ENCODE measurements around the gene CCDC3.
A peak's percentile ranks its signal among the peaks of the same experiment; 100 is the strongest.
"Not testable (repeated sequence)": the region's sequence is repeated elsewhere in the genome, so short reads cannot be mapped to it uniquely, and the experiment has no call there.

The CCDC3 gene

DNA sequence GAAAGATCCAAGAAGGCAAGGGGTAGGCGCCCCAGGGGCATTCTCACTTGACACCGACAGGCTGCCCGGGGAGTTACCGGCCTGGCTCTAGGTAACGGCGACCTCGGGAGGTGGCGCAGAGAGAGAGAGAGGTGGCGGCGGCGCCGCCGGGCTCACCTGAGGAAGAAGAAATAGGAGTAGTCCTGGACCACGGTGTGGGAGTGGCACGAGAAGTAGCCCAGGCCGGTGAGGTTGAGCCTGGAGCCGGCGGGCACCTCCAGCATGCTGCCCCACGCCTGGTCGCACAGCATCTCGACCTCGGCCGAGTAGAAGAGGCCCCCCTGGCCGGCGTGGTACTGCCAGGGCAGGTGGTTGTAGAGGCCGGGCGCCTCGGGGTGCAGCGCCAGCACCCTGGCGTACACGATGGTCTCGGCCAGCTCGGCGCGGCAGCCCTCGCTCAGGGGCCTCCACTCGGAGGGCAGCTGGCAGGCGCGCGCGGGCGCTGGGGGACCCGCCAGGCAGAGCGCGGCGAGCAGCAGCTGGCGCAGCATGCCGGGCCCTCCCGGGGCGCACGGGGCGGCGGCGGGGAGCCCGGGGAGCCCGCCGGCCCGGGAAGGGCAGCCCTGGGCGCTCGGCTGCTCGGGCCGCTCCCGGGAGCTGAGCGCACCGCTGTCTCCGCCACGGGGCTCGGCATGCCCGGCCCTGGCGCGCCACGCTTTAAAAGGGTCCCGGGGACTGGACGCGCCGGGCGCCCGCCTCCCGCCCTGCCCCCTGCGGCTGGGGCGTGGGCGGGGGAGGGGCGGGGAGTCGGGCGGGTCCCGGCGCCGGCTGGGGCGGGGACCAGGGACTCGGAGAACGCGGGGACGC, at the start of gene CCDC3:
CCDC3 (minus strand) TSS at position 673 of the 846 bp plus-strand sequence; CDS start at position 530, 143 bp downstream.
- H3K4me3 ChIP-seq (ENCODE audit: low read depth, low read length) = peak within 1 kb of the TSS; percentile 43

DNA sequence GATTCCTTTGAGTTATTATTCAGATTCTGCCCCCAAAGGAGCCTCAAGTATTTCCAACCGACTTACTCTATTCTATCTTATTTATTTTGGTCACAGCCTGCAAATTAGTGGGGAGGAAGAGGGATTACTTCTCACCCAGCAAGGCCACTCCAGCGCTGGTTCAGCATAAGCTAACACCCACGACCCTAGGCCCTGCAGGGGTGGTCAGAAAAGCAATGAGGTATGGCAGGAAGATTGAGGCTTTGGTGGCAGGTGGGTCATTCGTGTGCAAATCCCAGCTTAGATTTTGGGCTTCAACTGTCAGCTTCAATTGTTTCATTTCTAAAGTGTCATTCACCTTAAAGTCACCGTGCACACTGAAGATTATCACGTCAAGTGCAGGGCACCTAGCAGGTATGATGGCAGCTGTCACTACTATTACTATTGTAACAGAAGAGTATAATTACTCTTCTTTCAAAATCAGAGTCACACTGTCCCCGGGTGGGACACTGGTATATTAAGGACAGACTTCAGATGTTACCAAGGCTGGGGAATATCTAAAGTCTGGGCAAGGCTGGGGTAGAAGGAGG, 49.7 kb upstream of the CCDC3 start:
- H3K4me3 ChIP-seq (ENCODE audit: low read depth, low read length) = no peak overlapping the region

- H3K4me3 ChIP-seq (ENCODE audit: low read depth, low read length) = no peak overlapping the region
Measured at GRCh38 chr10:13049774-13050420, 48.4 kb upstream of the CCDC3 start.

GRCh38 chr10:13048762-13049161, 47.2 kb upstream of the CCDC3 start:
- H3K4me3 ChIP-seq (ENCODE audit: low read depth, low read length) = no peak overlapping the region

DNA sequence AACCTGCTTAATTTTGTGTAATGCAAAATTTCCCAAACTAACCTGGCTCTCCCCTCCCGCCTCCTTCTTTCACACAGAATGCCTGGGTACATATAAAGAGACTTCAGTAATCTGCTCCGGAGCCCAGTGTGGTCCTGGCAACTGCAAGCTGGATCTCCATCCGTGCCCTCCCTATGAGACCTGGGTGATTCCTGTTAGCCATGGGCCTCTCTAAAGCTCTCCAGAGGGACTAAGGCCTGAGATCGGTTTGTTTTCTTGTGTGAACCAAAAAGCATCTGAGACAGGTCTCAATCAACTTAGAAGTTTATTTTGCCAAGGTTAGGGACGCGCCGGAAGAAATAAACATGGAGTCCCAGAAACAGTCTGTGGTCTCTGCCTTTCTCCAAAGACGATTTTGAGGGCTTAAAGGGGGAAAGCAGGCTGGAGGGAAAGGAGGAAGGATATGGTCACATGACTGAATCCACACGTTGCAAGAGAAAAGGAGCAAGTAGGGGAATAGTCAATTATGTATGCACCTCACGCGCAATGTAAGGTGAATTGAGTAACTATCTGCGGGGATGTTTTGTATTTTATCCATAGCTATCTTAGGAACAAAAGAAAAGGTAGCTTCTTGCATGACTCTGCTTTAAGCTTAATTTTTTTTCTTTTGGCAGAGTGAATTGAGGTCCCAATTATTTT, 46.2 kb upstream of the CCDC3 start:
- H3K4me3 ChIP-seq (ENCODE audit: low read depth, low read length) = no peak overlapping the region

DNA sequence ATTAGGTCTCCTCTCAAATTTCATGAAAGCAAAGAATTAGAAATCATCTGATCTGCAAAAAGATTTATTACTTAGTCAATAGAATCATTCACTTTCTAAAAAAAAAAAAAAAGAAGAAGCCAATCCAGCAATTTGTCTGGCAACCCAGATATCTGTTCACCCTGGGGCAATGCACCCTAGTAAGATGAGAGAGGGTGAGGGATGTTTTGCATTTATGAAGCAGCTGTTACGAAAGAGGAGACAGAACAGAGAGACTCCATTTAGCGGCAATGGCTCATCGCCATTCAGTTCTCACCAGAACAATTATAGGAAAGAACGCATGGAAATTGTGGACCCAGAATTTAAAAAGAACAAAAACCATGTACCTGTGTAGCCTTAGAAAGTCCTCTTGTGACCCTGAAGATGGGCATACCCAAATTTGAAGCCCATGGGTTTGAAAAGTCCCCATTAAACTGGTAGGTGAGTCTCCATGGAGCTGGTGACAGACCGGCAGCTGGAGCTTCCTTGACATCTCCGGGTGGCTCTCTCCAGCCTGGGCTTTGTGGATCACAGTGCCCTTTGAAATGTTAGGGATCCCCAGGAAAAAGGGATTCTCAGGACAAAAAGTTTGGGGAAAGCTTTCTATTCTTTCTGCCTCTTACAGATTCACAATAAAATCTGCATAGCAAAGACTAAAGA, 45.5 kb upstream of the CCDC3 start:
- H3K4me3 ChIP-seq (ENCODE audit: low read depth, low read length) = no peak overlapping the region

- no peak overlapping the region for H3K4me3 ChIP-seq (ENCODE audit: low read depth, low read length)
Measured at GRCh38 chr10:13043520-13043919, 42.0 kb upstream of the CCDC3 start.

GRCh38 chr10:13039761-13040160, 38.2 kb upstream of the CCDC3 start:
- H3K4me3 ChIP-seq (ENCODE audit: low read depth, low read length) = no peak overlapping the region

DNA sequence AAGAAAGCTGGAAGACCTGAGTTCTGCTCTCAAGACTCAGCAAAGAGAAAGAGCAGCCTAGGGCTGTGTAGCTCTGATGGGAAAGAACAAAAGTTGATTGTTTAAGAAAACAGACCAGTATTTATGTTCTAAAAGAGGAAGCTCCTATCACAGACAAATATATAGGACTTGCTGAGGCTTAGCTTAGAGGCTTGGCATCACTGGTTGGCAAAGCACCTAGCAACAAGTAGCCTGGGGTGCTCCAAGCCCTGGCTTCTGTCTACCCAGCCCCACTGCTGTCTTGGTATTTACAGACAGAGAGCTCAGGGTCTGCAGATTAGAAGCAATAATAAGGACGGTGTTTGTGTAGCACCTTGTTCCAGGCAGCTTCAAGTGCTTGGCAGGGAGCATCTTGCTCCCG, 36.9 kb upstream of the CCDC3 start:
- H3K4me3 ChIP-seq (ENCODE audit: low read depth, low read length) = no peak overlapping the region

GRCh38 chr10:13037832-13038231, 36.3 kb upstream of the CCDC3 start:
- H3K4me3 ChIP-seq (ENCODE audit: low read depth, low read length) = no peak overlapping the region

- no peak overlapping the region for H3K4me3 ChIP-seq (ENCODE audit: low read depth, low read length)
Measured at GRCh38 chr10:13036841-13037240, 35.3 kb upstream of the CCDC3 start.

DNA sequence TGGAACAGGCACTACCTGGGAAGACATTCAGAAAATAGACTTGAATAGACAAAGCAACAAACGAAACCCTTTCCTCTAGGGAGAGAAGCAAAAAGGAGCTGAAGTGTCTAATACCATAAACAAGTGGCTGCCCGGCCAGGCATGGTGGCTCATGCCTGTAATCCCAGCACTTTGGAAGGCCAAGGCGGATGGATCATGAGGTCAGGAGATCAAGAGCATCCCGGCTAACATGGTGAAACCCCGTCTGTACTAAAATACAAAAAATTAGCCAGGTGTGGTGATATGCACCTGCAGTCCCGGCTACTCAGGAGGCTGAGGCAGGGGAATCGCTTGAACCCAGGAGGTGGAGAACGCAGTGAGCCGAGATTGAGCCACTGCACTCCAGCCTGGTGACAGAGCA, 34.2 kb upstream of the CCDC3 start:
- not testable (repeated sequence) for H3K4me3 ChIP-seq (ENCODE audit: low read depth, low read length)

GRCh38 chr10:13026873-13027272, 25.4 kb upstream of the CCDC3 start:
- H3K4me3 ChIP-seq (ENCODE audit: low read depth, low read length) = no peak overlapping the region

DNA sequence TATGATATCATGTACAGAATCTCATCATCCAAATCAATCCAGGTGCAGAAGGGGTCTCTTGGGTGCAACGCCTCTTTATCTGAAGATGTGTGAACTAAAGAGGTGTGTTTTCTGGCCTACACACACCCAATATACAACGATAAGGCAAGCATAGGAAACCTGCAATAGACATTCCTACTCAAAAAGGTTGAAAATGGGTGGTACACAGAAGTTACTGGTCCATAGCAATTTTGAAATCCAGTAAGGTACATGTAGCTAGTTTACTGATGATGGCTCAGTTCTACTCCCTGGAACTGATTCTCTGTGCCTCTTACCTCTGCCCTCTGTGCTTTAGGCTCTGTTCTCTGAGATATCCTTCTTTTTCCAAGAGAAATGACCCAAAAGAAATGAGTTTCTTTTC, 22.2 kb upstream of the CCDC3 start:
- no peak overlapping the region for H3K4me3 ChIP-seq (ENCODE audit: low read depth, low read length)

DNA sequence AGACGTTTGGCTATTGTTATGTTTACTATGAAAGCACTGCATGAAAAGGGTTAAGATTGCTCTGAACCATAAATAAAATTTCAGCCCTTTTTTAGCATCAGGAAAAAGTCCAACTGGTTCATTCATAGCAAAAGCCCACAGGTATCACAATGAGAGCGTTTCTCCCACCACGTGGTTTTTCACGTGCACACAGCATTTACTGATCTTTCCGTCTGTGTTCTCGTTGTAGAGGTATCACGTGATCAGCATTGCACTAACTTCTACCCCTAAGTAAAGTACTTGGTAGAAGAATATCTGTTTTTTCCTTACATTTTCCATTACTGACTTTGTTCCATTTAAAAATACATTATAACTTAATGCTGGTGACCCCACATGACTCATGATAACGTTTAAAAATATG, 17.8 kb upstream of the CCDC3 start:
- H3K4me3 ChIP-seq (ENCODE audit: low read depth, low read length) = no peak overlapping the region

DNA sequence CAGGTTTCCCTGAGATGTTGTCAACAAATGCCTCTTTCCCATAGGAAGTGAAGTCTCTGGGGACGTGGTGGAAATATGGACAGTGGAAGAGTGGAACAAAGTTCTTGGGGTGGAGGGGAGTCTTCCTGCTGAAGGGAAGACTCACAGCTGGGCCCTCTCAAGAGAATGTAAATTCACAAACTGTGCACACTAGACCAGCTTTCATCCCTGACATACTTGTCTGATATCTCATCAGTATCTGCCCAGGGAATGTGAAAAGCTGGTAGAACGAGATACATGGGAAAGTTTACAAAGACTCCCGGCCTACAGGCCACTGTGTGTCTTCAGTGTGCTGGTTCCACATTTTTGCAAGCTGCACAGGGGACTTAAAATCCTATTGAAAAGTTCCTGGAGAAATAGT, 16.7 kb upstream of the CCDC3 start:
- no peak overlapping the region for H3K4me3 ChIP-seq (ENCODE audit: low read depth, low read length)

DNA sequence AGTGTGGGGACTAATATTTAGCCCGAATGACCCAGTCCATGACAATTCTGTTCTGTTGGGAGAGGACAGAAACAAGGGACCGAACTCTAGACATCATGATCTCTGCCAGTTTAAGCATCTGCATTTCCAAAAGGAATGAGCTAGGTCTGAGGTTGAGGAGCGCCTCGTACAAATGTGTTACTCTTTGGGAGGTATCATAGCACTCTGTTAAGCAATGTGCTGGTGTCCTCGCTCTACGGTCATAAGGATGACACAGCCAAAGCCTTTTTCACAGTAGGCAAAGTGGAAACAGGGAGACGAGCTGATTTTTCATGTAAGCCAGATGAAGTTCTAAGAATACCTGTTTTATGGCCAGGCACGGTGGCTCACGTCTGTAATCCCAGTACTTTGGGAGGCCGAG, 15.4 kb upstream of the CCDC3 start:
- H3K4me3 ChIP-seq (ENCODE audit: low read depth, low read length) = no peak overlapping the region

DNA sequence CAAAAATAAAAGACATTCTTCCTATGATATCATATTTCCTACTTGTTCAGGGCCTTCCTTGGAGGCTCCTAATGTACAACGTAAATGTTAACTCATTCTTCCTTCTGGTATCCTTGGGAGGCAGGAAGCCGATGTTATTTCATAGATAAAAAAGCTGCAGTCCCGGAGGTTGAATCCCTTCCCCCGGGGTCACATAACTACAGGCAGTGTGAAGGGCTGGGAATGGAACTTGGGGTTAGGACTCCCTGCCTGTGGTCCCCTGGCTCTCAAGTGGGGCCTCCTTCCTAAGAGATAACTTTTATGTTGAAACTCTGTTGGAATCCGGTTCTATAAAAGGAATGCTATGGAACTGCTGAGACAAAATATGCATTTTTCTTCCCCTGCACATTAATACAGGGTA, 14.9 kb upstream of the CCDC3 start:
- H3K4me3 ChIP-seq (ENCODE audit: low read depth, low read length) = no peak overlapping the region

DNA sequence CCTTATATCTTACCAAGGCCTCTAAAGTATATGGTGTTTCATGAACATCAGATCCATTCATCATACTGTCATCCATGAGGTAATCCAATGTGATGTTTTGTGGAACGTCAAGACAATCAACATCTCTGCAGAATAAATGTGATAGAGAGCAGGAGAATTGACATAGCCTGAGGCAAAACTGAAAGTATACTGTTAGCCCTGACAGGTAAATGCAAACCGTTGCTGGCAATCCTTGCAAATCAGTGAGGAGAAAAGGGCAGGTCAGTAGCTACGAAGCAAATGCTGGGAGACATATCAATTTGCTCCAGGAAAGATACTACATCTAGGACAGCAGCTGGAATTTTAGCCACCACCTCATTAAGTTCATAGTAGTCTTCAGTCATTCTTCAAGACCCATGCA, 4.5 kb upstream of the CCDC3 start:
- no peak overlapping the region for H3K4me3 ChIP-seq (ENCODE audit: low read depth, low read length)

- no peak overlapping the region for H3K4me3 ChIP-seq (ENCODE audit: low read depth, low read length)
Measured at GRCh38 chr10:13003759-13004158, 2.2 kb upstream of the CCDC3 start.

- H3K4me3 ChIP-seq (ENCODE audit: low read depth, low read length) = no peak overlapping the region
Measured at GRCh38 chr10:13003004-13003403, 1.5 kb upstream of the CCDC3 start.

Data from iPS-11a (cell line).